ENCODE measurements around the gene KCNT2. TPM values are rescaled to one million over a fixed set of nuclear protein-coding genes. Genes with fewer than 3 reads are reported as not detected.
A peak's percentile ranks its signal among the peaks of the same experiment; 100 is the strongest.

The KCNT2 gene
- total and polyA plus RNA-seq, 9 of the 15 experiments (the other 6 are each of a cell fraction or from before 2014, with no cell fraction given), result 0.13 to 0.73 (median 0.28) TPM

GRCh38 chr1:196433000-196433399, 175.2 kb downstream of the KCNT2 start:
- intact Hi-C loops (cut with micrococcal nuclease) (no loop called here), in situ Hi-C loops (cut with MboI) (no loop called here)
- H3K4me3 ChIP-seq, result no peak overlapping the region
- H3K9me3 ChIP-seq (replicated peaks; ENCODE audit: control insufficient read depth, insufficient read depth, low read depth, low read length), result no peaks in the 10 kb centered on the region; the same call in 1 of the 2 replicates
- no peak for ATAC-seq
- no TSS peak for BruUV-seq (replicated peaks)
- no peaks in the 10 kb centered on the region for H3K36me3 ChIP-seq (ENCODE audit: control insufficient read depth, insufficient read depth, low read length)
- H2AFZ ChIP-seq (ENCODE audit: low read depth, low read length), result no peak overlapping the region
- H3K9ac ChIP-seq (ENCODE audit: insufficient read depth in 1 of 2, low read depth in 2 of 2, low read length in 2 of 2), result no peak overlapping the region
- POLR2A ChIA-PET, result no interaction called here
- no peak for DNase-seq (ENCODE audit: extremely low read depth in 1 of 4, low spot score in 3 of 4)
- no peaks in the 10 kb centered on the region for H3K27me3 ChIP-seq (ENCODE audit: control insufficient read depth in 2 of 2, insufficient read depth in 2 of 2, low read length in 2 of 2)
- no peak for TF ChIP-seq GTF2A2 (tag; IDR thresholded peaks at IDR 0.05)
- no peak for TF ChIP-seq THAP7 (CRISPR knock-in tag; IDR thresholded peaks at IDR 0.05)
- TF ChIP-seq NELFE (IDR thresholded peaks at IDR 0.05; ENCODE audit: insufficient read depth, insufficient read length), result no peak
- TF ChIP-seq LARP7 (IDR thresholded peaks at IDR 0.05), result no peak
- H4K20me1 ChIP-seq (replicated peaks; ENCODE audit: control insufficient read depth, insufficient read depth, low read length), result no peaks in the 10 kb centered on the region
- no peak overlapping the region for H3K27ac ChIP-seq (ENCODE audit: extremely low read depth, low read depth, low read length)
- H3K9me1 ChIP-seq (ENCODE audit: control insufficient read depth, insufficient read depth, low read length), result no peaks in the 10 kb centered on the region
- H3K4me2 ChIP-seq (ENCODE audit: insufficient read depth, low read length), result no peak overlapping the region
- H3K79me2 ChIP-seq (ENCODE audit: control insufficient read depth, insufficient read depth, low read length), result no peaks in the 10 kb centered on the region
- CTCF ChIA-PET (ENCODE audit: low intra/inter-chr PET ratio), result no interaction called here
- no peaks in the 10 kb centered on the region for H3K4me1 ChIP-seq (replicated peaks in 1 of 2; ENCODE audit: control insufficient read depth in 2 of 2, insufficient read depth in 2 of 2, low read length in 2 of 2)
- FAIRE-seq, result no peak

GRCh38 chr1:196427976-196428734, 180.1 kb downstream of the KCNT2 start:
- CTCF ChIA-PET (ENCODE audit: low intra/inter-chr PET ratio), result no interaction called here
- peak; percentile 37 for FAIRE-seq
- WGBS (ENCODE audit: insufficient coverage, low coverage, missing lambda C conversion rate), result 12% methylated on average over 5 of the region's 5 CpGs

More at GRCh38 chr1:196427976-196428734, 180.1 kb downstream of the KCNT2 start:
- intact Hi-C loops (cut with micrococcal nuclease), result no loop called here
- Histone ChIP-seq H3K9ac (ENCODE audit: insufficient read depth in 1 of 2, low read depth in 2 of 2, low read length in 2 of 2) (no peak overlapping the region), H3K4me1 (replicated peaks in 1 of 2; ENCODE audit: control insufficient read depth in 2 of 2, insufficient read depth in 2 of 2, low read length in 2 of 2) (no peaks in the 10 kb centered on the region), H2AFZ (ENCODE audit: low read depth, low read length) (no peak overlapping the region), H3K4me3 (no peak overlapping the region), H3K27ac (ENCODE audit: extremely low read depth, low read depth, low read length) (no peak overlapping the region), H4K20me1 (replicated peaks; ENCODE audit: control insufficient read depth, insufficient read depth, low read length) (no peaks in the 10 kb centered on the region), H3K4me2 (ENCODE audit: insufficient read depth, low read length) (no peak overlapping the region), H3K9me3 (replicated peaks; ENCODE audit: control insufficient read depth, insufficient read depth, low read depth, low read length) (no peaks in the 10 kb centered on the region; the same call in 1 of the 2 replicates), H3K9me1 (ENCODE audit: control insufficient read depth, insufficient read depth, low read length) (no peaks in the 10 kb centered on the region), H3K79me2 (ENCODE audit: control insufficient read depth, insufficient read depth, low read length) (no peaks in the 10 kb centered on the region), H3K27me3 (ENCODE audit: control insufficient read depth in 2 of 2, insufficient read depth in 2 of 2, low read length in 2 of 2) (no peaks in the 10 kb centered on the region), H3K36me3 (ENCODE audit: control insufficient read depth, insufficient read depth, low read length) (no peaks in the 10 kb centered on the region)
- in situ Hi-C loops (cut with MboI), result no loop called here
- POLR2A ChIA-PET, result interaction anchor here (1.1 kb wide), 1 partner anchor 24 kb away, joined by 4 read pairs; no protein-coding TSS in a partner anchor
- ATAC-seq, result no peak
- no peak for TF ChIP-seq RB1 (IDR thresholded peaks at IDR 0.05; ENCODE audit: low read depth)
- TF ChIP-seq ZNF75A (CRISPR knock-in tag; IDR thresholded peaks at IDR 0.05), result peak; percentile 50; the same call in 1 of the 2 replicates
- DNase-seq (ENCODE audit: extremely low read depth in 1 of 4, low spot score in 3 of 4), result no peak
- BruUV-seq (replicated peaks), result no TSS peak
